Amniotic epithelial cell (primary cell): Measurements from ENCODE around the gene SLC47A2.

Experiments
- DNase-seq: peaks from one replicate; pipeline ENCODE4 v3.0.0-alpha.2; 2010; ENCODE audit warnings: low read depth

SLC47A2 gene

DNA sequence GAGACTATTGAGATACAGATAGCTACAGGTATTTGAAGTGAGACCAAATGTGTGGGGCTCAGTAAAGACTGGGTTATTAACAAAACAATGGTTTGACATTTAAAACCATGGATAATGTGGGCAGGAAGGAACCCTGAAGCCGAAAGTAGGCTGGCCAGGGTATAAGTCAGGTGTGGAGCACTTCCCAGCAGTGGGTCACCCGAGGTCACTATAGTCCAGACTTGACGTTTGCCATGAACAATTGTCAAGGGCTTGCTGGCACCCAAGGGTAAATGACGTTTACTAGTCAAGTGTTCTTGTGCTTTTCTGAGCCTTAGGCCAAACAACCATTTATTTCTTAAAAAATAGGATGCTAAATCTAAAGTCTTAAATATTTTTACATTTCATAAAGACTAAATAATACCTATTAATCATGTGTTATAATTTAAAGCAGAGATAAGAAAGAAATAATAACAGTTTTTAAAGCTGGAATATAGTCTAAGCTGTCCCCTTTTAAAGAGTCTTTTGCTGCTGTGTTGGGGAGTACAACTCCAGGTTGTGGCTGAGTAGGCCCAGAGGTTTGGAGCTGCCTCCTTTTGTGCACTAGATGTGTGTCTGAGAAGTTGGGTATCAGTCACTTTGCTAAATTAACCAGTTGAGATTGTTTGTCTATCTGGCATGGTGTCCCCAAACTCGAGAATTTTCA is 52.1 kb downstream of the SLC47A2 start:
- DNase-seq: no peak

DNA sequence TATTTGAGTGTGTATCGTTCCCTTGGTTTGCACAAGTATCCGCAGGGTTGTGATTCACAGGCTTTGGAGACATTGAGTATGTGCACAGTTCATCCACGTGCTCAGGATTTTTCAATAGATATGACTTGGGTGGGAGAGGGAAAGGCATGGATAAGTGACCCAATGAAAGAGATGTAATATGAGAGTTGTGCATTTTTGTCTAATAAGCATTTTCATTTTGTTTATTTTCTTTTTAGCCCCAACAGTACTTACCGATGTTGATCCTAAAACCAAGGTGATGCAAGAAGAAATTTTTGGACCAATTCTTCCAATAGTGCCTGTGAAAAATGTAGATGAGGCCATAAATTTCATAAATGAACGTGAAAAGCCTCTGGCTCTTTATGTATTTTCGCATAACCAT is 53.3 kb downstream of the SLC47A2 start:
- DNase-seq: no peak

DNA sequence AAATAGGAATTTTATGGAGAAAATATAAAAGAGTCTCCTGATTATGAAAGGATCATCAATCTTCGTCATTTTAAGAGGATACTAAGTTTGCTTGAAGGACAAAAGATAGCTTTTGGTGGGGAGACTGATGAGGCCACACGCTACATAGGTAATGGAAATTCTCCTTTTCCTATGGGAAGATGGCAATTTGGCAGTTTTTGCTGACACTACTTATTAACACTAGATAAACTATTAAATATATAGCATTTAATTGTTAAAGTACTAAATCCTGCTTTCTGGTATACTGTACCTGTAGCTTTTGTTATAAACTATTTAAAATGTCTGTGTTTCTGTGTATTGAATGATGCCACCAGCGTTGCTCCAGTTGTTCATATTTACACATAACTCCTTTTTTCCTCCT is 55.3 kb downstream of the SLC47A2 start:
- no peak for DNase-seq

DNA sequence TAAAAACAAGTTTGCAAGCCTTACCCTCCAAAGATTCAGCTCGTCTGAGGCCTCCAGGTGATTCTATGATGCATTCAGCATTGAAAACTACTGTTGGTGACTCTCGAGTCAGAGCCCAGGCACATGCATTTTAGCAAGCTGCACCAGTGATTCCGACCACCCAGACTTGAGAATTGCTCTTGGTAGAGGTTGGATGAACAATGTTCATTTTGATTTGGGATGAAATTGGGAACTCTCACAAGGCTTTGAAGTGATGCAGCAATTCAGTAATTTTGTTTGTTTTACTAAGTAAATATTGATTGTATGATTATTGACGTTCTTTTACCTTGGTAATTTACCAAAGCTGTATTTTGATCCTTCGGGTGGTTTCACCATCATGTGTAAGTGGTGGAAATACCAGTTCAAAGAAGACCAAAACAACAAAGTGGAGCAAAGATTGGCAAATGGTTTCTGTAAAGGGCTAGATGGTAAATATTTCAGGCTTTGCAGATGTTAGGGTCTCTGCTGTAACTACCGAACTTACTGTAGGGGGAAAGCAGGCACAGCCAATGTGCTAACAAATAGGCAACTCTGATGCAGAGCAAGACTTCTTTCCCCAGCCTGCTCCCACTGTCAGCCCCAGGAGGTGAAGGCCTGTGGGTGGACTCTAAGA is 56.0 kb downstream of the SLC47A2 start:
- no peak for DNase-seq

DNA sequence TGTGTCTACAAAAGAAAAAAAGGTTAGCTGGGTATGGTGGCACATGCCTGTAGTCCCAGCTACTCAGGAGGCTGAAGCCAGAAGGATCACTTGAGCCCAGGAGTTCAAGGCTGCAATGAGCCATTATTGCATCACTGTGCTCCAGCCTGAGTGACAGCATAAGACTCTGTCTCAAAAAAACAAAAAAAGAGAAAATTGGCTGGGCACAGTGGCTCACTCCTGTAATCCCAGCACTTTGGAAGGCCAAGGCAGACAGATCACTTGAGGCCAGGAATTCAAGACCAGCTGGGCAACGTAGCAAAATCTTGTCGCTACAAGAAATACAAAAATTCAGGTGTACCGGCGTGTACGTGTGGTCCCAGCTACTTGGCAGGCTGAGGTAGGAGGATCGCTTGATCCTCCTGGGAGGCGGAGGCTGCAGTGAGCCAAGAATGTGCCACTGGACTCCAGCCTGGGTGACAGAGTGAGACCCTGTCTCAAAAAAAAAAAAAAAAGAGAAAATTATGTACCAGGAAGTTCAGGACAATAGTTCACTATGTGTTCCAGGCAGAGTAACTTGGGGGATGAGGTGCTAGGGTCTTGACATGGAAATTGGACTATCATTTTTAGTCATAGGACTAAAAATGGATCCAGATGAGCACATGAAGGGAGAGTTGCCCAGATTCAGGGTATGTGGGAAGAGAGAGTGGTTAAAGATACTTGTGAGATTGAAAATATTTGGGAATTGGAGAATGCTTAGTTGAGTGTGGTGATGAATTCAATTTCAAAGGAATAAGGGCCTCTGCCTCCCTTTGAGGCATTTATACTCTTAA is 56.8 kb downstream of the SLC47A2 start:
- DNase-seq: no peak

DNA sequence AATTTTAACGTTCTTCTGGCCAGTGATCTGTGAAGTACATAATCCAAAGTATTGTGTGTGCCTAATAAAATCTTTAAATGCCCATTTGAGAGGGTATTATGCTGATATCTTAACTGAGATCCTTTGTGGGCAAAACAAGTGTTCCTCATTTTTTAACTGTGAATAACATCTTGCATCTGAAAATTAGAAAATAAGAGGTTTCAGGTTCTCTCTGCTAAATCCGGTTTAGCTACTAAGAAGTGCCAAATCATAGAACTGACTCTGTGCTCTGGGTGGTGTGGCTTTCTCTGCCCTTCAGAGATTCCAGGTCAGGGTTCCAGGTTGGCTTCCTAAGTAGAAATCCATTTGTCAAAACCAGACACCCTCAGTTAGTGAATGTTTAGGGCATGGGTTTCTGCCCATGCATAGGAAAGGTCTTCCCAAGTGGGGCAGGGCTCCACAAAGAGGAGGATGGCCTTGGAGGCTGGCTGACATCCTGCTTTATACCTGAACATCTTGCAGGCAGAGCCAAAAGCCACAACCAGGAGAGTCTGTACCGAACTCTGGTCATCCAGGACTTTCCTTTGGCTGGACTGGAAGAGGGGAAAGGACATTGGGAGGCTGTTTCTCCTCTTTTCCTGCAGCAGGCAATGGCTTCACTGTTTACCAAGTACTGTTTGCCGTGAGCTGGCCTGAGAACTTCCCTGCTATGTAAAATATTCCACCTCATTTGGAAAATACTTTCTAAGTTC is 59.4 kb downstream of the SLC47A2 start:
- DNase-seq: no peak

DNA sequence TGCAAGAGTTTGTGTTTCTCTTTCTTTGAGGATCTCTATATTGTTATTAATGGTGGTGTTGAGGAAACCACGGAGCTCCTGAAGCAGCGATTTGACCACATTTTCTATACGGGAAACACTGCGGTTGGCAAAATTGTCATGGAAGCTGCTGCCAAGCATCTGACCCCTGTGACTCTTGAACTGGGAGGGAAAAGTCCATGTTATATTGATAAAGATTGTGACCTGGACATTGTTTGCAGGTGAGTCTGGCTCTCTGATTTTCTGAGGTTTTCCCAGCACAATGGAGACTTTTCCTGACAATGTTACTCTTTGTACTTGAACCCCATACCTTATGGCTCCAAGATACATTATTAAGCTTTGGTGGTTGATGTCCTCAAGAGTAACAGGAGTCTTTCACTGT is 60.0 kb downstream of the SLC47A2 start:
- no peak for DNase-seq

DNA sequence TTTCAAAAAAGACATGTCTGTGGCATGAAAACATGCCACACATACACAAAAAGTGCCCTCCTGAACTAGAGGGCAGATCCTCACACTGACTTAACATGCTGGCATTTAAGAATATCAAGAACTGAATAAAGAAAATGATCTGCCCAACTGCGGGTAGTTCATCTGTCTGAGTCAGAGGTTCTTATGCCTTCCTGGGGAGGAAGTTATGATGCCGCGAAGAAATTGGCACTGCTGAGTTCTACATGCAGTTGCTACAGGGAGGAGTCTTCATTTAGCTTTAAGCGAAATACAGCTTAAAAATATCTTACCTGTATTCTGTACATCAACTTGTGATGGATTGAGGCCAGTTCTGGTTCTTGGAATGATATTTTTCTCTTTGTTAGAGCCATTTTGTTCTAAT is 61.5 kb downstream of the SLC47A2 start:
- no peak for DNase-seq

DNA sequence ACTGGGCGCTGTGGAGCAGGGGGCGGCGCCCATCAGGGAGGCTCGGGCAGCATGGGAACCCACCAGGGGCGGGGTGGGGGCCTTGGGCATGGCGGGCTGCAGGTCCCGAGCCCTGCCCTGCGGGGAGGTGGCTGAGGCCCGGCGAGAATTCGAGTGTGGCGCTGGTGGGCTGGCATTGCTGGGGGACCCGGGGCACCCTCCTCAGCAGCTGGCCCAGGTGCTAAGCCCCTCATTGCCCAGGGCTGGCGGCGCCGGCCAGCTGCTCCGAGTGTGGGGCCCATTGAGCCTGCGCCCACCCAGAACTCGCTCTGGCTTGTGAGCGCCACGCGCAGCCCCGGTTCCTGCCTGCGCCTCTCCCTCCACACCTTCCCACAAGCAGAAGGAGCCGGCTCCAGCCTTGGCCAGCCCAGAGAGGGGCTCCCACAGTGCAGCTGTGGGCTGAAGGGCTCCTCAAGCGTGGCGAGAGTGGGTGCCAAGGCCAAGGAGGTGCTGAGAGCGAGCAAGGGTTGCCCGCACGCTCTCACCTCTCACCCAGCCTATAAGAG is 62.0 kb downstream of the SLC47A2 start:
- DNase-seq: no peak

DNA sequence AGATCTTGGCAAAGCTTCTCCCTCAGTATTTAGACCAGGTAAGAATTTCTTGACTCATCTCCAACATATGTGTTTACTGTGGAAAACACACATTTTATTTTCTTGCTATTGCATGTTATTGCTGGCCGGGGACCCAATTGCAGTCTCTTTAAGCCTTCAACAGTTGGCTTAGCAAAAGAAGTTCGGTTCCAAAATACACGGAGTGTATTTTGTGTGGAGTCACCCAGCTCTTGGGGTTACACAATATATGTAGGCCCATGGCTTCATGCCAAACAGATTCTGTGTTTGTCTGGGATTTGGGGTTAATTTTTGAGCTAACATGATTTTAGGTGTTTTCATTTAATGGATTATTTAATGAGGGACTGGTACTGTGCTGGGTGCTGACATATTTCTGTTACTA is 63.8 kb downstream of the SLC47A2 start:
- DNase-seq: no peak

DNA sequence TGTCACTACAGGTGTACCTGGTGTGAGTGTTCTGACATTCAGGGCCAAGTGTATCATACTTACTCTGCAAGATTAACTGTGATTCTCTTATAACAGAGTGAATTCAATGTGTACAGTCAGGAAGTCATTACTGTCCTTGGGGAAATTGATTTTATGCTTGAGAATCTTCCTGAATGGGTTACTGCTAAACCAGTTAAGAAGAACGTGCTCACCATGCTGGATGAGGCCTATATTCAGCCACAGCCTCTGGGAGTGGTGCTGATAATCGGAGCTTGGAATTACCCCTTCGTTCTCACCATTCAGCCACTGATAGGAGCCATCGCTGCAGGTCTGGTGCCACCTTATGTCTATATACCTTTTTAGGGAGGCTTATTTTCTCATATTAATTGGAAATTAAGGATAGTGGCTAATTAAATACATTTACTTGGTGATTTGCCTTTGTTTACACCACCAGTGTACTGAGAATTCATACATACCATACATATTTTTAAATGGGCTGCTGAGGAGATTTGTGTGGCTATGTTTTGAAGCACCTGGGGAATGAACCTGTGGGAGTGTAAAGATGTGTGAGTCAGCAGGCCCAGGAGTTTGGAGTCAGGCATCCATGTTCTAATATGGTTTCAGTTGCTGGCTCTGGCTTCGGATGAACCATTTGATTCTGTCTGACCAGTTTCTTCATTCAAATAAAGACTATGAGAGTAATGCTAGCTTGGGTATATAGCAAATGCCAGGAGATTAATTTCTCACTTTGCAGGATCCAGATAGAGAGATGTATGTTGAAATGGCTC is 64.7 kb downstream of the SLC47A2 start:
- DNase-seq: peak; percentile 73

DNA sequence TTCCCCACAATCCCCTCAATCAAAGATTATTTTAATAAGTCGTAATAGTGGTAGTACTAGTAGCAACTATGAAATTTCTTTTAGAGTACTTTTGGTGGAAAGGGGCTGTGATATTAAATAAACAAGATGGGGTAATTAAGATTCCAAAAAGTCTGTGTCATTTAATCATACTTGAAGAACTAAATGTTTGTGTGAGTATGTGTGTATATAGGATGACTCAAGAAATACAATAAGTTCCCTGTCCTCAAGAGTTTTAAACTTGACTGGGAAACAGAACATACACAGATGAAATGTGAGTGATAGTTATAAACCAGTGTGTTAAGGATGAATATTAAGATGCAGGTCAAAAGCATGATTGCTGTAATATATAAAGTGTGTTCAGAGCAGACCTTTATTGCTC is 65.6 kb downstream of the SLC47A2 start:
- peak; percentile 54 for DNase-seq

DNA sequence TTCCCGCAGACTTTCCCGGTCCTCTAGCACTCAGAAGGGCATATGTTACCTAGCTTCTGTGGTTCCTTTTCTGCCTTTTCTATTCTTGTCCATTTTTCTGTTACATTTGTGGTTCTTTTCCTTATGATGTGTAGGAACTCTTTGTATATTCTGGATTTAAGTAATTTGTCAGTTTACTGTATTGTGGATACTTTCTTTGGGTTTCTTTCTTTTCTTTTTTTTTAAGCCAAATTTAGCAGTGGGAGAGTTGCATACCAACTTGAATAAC is 67.2 kb downstream of the SLC47A2 start:
- DNase-seq: no peak

DNA sequence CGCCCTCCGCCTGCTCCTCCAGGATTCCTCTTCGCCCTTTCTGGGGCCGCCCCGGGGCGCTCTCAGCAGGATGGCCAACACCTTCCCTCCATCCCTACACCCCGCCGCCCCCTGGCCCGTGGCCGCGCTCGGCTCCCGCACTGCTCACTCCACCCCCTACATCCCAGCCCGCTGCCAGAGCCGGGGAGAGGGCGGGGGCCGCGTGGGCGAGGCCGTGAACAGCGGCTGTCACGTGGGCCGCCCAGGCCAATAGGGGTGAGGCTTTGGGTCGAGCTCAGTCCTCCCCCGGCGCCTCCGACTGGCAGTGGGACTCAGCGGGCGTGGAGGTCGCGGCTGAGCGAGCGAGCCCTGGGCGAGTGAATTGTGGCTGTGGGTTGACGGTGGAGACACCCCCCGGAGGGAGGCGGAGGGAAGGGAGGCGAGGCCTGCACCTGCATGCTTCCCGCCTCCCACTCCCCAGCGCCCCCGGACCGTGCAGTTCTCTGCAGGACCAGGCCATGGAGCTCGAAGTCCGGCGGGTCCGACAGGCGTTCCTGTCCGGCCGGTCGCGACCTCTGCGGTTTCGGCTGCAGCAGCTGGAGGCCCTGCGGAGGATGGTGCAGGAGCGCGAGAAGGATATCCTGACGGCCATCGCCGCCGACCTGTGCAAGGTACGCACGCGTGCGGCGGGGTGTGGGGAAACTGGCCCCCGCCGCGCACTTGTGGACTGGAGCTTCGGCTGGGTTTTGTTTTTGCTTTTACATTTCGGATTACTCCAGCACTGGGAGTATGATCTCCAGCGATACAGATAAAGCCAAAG is 67.7 kb downstream of the SLC47A2 start, which contains the start of gene ALDH3A2:
Gene ALDH3A2 (plus strand): TSS at position 277 of the 799 bp plus-strand sequence. CDS start 221 bp downstream, at position 498.
- DNase-seq: peak; percentile 90

DNA sequence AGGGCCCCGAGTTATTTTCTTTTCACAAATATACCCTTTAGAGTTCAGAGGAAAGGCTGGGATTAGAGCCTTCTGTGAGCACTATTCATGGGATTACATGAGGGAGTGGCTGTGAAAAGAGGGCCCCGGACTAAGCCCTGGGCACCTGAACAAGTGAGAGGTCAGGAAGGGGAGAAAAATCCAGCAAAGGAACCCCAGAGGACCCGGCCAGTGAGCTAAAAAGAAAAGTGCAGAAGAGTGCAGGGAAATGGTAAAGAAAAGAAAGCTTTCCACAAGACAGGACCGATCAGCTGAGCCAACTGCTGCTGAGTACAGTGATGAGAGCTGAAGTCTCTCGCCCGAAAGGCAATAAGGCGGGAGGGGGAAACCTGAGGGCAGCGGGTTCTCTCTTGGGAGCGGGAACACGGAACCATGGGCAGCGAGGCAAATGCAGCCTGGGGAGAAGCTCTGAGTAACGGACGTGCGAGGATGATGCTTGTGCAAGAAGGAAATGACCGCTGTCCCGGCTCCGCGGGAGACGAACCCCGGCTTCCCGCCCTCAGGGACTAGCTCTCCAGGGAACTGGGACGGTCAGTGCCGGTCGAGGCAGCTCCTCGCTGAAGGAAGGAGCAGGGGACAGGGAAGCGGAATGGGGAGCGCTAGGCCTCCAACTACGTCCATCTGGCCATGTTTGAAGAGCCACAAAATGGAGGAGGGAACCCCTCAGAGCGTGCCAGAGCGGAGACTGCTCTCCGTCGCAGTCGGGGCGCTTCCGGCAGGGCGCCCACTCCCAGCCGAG is 68.5 kb downstream of the SLC47A2 start:
- DNase-seq: peak; percentile 72

DNA sequence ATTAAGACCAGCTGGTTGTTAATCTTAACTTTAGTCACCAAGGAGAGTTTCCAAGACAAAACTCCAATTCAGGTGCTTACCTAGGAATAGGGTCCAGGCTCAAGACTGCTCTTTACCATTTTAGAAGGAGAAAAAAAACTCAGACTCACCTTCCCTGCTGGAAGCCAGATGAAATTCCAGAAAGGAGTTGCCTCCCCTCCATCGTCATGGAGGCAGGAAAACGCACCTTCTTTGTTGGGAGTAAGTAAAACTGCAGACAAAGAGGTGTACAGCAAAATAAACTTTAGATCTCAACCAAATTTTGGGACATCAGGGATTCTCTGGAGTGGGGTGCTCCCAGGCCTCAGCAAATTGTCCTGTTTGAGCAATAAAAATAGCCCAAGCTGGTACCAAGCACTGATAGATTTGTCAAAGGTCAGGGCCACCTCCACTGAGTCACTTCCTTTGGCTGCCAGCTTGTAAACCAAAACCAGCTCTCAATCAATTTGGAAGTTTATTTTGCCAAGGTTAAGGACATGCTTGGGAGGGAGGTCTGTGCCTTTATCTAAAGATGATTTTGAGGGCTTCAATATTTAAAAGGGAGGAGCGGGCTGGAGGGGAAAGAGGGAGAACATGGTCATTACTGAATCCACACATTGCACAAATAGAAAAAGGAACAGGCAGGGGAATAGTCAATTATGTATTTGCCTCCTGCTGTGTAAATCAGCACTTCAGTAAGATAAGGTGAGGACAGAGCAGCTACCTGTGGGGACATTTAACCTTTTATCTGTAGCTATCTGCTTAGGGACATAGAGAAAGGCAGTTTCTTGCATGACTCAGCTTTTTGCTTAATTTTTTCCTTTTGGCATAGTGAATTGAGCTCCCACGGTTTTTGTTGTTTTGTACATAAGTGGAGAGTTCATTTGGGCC is 69.3 kb downstream of the SLC47A2 start:
- DNase-seq: peak; percentile 41

DNA sequence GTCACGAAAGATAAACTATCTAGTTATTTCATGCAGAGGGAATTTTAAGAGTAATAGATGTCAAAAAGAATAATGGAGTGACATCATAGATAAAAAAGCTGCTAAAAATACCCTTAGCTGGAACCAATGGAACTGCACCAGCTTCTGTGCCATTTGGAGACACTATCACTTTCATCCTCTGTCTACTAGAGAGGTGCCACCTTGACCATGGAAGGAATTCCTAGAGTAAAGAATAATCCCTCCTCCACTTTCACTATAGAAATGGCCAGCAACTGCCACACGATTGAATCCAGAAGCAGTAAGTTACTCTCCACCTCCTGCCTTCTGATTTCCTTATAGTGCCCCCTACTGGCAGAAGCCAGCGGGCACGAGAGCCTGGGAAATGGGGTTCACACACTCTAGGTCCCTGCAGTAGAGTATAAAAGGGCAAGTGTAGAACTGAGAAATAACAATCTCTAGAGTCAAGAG is 70.6 kb downstream of the SLC47A2 start:
- peak; percentile 63 for DNase-seq

DNA sequence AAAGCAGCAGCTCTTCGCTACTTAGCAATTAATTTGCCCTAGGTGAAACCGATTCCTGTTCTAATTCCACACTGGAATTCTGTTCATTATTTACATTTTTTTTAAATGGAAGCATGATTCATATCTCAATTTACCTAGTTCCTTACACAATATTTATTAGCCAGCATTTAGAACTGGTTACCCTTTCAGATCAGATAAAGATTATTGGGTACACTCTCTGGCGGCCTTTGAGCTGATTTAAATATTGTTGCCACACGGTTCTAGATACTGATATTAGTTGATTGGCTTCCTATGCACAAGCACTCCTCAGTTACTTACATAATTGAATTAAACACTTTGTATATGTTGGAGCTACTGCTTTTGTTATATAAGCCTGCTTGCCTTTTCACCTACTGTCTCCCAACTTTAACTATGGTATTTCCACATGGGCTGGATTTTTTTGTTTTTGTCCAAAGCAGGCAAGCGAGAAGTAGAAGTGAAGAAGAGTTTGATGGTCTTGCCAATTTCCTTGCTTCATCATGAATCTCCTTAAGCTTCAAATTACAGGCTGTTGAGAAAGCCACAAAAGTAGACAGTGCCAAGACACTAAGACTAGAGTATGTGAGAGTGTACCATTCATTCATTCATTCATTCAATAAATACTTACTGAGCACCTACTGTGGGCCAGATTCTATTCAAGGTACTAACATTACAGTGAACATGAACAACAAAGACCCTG is 71.7 kb downstream of the SLC47A2 start:
- peak; percentile 33 for DNase-seq
